GM18511 (cell line): ENCODE data around the gene ATP9A.

Source experiments
- ATAC-seq: cut with Tn5 transposase; IDR thresholded peaks from one replicate; pipeline ENCODE4 v1.9.1; 2021; ENCODE audit warnings: mild to moderate bottlenecking, moderate library complexity; ENCODE audit not compliant: unreplicated experiment

The ATP9A gene

DNA sequence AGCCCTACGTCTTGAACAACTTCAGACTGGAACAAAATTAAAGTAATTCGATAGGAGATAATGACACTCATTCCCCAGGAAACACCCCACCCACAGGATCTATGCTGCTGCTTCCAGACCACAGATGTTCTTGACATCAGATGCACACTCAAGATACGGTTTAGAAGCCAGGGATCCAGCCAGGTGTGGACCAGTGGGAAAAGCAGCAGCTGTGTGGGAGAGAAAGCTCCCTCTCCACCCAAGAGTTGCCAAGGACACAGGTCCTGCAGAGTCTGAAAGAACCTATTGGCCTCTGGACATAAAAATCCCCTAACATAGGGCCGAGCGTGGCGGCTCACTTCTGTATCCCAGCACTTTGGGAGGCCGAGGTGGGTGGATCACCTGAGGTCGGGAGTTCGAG lies 133.9 kb downstream of the ATP9A start:
- no peak for ATAC-seq

DNA sequence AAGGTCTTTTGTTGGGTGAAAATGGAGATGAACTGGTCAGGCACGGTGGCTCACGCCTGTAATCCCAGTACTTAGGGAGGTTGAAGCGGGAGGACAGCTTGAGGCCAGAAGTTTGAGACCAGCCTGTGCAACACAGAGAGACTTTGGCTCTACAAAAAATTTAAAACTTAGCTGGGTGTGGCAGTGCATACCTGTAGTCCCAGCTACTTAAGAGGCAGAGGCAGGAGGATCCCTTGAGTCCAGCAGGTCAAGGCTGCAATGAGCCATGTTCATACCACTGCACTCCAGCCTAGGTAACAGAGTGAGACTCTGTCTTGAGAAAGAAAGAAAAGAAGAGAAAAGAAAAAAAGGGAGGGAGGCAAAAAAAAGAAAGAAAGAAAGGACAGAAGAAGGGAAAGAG lies 134.8 kb downstream of the ATP9A start:
- ATAC-seq, result no peak

DNA sequence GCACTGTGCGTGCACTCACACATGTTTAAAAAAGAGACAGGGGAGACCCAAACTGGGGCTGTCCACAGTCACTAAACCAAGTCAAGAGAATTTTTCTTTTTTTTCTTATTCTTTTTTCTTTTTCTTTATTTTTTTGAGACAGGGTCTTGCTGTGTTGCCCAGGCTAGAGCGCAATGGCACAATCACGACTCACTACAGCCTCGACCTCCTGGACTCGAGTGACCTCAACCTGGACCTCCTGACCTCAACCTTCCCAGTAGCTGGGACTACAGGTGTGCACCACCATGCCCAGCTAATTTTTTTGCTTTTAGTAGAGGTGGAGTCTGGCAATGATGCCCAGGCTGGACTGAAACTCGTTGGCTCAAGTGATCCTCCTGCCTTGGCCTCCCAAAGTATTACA lies 136.2 kb downstream of the ATP9A start:
- ATAC-seq, result no peak

DNA sequence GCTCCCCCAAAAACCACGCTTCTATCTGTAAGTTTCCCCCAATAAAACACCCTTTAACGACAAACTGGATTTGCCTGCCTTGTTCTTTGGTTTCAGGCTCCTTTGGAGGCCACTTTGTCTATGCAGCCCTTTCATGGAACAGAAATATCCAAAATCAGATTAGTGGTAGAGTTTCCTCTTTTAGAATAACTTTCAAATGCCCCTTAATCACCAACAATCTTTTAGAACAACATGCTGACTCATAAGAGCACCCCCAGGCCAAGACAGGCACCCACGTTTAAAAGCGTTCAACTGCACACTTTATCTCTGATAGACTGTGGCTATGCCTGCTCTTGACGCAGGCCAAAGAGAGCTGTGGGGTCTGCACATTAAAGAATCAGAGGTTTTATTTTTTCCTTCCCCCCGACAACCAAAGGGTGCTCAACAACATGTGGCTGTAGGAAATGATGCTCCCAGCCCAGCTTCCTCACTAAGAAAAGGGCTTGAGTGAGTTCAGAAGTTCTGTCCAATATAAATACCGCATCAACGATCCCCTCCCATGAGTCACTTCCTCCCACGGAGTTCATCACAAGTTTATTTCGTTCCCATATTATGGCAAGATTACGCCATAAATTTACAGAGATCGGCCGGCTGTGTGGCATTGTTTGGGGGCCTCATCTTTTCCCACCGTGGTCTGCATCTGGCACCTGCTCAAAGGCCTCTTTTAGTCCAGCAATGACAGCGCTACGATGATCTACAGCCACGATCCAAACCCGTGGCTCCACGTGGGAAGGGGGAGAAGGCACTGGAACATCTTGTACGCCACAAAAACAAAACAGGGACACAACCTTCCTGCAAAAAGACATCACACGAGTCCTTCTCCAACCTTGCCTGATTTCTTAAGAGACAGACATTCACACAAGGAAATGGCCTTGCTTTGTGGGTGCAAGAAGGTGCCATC lies 136.9 kb downstream of the ATP9A start:
- no peak for ATAC-seq

DNA sequence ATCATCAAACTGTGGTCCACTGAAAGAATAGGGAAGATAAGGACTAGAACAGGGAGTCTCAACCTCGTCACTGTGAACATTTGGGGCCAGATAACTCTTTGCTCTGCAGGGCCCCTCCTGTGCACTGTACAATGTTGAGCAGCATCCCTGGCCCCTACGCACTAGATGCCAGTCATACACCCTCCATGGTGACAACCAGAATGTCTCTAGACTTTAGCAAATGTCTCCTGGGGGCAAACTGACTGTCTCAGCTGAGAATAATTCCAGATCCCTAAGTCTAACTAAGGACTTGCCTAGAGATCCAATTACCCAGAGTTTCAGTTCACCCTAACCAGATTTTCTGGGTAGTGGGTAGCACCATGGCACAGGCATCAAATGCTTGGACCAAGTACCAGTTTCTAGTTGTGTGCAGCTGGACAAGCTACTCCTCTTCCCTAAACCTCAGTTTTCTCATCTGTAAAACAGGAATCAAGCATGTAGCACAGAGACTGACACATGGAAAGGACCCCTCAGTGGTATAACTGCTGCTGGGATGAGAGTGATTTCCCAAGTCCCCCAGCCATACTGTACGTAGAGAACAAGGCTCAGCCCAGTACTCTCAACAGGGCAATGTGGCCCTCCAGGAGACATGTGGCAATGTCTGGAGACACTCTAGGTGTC lies 138.7 kb downstream of the ATP9A start:
- no peak for ATAC-seq

DNA sequence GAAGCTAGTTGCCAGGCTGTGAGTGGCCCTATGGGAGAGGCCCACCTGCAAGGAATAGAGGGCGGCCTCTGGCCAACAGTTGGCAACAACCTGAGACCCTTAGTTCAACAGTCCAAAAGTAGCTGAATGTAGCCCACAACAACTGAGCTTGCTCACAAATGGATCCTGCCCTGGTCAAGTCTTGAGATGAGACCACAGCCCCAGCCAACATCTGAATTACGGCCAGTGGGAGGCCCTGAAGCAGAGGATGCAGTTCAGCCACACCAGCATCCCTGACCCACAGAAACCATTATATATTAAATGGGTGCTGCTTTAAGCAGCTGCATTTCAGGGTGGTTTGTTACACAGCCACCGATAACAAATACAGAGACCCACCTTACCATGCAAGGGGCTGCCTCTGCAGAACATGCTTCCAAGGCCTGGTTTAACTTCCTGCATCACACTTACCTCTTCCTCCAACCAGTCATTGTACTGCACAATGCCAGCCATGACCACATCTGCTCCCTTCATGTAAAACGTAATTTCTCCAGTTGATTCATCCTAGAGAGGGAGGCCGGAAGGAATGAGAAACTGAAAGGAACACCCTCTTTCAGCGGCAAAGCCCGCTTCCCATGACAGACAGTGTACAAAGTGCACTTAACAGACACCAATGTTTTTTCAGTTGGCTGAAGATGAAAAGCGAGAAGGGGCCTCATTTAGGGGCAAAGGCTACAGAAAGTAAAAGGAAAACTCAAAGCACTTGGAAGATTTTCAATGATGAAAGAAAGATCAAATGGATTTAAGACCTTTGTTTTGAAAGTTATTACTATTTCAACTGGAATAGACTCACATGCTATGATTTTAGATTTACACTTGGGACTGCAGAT lies 139.4 kb downstream of the ATP9A start:
- no peak for ATAC-seq

DNA sequence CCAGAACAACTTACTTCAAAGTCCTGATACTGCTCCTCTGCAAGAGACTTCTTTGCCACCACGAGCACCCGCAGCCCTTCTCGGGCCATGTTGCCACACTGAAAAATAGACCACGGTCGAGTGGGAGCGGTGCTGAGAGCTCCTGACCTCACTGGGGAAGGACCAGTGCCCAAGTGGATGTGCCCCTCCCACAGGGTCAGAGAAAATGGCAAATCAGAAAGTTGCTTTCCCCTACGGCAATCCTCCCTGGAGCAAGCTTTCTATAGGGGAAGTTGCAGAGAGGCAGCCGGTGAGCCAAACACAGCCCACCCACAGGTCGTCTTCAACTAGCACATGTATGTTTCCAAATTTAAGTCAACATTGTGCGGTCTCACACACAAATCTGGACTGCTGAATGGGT lies 140.6 kb downstream of the ATP9A start:
- ATAC-seq, result no peak

DNA sequence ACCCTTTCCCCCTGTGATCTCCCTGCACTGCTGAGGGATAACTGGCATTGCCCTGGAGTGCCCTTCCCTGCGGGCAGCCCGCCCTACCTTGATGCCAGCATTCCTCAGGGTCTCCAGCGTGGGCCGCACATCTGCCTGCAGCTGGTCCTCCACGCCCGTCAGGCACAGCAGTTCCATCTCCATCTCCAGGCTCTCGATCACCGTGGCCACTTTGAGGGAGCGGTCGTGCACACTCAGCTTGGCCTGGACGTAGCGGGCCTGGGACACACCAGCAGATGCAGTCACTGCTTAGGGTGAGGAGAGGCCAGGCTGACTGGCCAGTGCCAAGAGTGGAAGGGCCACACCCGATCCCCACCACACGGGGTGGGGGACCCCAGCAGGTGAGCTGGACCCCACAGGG lies 143.1 kb downstream of the ATP9A start:
- ATAC-seq, result no peak

DNA sequence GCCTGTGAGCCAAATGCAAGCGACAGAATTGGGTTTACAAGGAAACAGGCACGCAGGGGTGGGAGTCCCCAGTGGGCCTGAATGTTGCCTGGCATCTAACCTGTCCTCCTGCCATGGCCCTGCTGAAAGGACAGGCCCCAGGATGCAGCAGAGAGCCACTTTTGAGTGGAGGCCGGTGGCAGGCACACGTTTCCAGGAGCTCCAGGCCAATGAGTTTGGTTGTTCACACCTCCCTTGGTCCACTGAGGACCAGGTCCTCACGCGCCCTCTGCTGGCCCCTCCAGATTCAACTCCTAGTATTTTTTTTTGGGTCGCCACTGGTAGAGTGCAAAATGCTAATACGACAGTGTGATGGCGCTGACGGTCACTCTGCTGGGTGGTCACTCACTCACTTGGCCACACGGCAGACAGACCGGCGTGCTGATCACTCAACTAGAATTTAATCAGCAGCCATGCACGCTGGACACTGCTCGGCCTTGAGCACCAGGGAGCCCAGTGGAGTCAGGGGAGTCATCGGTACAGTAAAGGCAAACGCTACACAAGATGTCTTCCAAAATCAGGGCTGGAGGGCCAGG lies 143.9 kb downstream of the ATP9A start:
- ATAC-seq, result no peak

DNA sequence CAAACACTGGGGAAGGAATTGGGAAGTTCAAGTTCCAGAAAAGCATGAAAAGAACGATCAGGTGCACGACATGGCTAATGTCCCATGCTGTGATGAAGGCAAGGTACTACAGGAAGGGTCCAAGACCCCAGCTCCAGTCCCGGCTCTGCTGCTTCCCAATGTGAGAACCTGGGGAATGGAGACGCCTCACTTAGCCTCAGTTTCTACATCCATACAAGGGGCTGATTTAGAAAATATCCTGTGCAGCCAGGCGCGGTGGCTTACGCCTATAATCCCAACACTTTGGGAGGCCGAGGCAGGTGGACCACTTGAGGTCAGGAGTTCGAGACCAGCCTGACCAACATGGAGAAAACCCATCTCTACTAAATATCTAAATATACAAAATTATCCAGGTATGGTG lies 144.9 kb downstream of the ATP9A start:
- ATAC-seq, result no peak

DNA sequence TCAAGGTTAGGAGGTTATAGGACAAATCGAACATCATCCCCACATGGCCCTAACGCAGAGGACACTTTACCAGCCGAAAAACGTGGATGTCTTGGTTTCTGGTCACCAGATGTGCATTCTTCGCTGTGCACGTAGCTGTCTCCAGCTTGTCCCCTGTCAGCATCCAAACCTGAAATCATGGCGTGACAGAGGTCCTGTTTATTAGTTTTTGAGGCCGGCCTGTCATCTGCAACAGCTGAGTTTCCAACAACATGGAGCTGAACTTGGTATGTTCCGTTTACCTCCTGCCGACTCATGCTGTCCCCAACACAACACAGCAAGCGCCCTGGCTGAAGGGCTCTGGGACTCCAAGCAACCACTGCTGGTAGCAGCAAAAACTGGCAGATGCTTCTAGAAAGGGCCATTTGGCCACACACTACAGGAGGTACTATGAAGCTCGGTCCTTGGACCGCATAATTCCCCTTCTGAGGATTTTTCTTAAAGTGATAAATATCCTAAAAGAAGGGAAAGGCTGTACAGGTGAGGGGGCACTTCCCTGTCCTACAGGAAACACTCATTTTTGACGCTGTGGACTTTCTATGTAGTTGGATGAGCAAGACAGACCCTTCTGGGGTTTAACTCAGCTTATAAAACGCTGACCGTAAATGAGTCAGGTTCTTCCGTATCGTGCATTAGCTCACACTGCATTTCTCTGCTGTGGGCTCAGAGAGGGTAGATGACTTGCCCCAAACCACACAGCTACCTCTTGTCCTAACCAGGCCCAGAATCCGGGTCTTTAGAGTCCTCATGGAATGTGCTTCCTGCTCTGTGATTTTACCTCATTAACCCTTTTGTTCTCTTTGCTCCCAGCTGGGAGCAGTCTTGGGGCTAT lies 146.0 kb downstream of the ATP9A start:
- no peak for ATAC-seq

DNA sequence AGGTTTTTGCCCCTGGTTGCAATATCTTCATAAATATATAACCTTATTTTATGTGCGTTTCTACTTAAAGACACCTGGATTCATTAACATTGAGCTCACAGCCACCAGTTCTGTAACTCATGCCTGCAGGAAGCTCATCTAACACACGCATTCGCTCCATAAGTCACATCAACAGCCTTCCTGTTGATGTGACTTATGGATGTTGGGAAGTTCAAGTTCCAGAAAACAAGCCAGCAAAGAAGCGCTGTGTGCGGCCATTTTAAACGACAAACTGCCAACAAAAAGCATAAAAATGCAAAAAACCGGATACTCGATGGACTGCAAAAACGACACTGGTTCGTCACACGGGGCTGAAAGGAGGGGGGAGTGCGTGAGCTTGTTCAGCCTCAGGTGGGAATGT lies 147.8 kb downstream of the ATP9A start:
- no peak for ATAC-seq

DNA sequence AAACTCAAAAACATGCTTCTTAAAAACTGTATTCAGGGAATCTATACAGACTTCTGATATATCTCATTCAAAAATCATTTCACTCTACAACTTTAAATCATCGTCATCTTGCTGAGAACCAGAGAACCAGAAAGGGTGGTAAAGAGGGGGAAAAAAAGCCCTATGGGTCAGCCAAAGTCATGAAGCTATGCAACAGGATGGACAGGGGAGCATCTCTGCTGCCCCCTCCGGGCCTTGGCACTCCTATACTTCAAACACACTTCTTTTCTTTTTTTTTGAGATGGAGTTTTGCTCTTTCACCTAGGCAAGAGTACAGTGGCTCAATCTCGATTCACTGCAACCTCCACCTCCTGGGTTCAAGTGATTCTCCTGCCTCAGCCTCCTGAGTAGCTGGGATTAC lies 152.1 kb downstream of the ATP9A start:
- ATAC-seq, result no peak

DNA sequence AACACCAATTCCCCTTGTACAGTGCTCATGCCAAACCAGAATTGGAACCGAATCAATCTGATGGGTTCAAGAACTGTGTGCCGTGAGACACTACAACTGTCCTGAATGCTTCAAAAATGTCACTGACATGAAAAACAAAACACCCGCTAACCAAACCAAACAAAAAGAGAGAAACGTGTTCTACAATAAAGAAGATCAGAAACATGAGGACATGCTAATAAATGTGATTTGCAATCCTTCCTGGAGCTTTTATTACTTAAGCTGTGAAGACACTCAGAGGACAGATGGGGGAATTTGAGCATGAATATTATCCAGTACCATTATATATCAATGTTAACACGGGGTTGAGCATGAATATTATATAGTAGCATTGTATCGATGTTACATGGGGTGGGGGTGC lies 153.5 kb downstream of the ATP9A start:
- ATAC-seq, result no peak

DNA sequence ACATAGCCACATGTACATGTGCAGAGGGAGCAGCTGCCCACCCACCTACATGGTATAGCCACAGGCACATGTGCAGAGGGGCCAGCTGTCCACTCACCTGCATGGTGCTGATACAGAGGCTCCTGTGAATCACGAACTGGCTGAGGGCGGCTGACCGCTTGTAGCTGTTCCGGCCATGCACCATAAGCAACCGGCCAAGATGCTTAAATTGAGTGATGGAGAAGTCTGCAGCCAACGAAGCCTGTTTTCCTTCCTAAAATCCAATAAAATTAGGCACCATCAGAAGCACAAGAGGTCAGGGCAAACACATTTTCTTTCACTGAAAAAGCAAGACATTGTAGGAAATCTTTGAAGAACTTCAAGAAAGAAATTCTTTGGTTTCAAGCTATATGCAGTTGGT lies 154.6 kb downstream of the ATP9A start:
- no peak for ATAC-seq

DNA sequence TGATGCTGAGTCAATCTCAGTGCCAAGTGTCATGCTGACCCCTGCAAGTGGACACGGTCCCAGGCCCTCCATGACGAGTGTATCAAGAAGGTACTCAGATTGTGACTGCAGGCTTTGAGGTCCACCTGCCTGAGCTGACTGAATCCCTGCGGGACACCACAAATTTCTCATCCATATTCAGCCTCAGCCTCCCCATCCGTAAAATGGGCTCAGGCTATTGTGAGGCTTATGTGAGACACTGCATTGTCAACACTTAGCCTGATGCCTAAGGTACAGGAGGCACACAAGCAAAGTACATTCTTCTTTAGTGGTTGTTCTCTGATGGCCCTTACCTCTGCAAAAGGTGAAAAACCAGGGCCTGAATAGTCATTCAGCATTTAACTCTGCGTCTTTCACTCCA lies 155.3 kb downstream of the ATP9A start:
- no peak for ATAC-seq

DNA sequence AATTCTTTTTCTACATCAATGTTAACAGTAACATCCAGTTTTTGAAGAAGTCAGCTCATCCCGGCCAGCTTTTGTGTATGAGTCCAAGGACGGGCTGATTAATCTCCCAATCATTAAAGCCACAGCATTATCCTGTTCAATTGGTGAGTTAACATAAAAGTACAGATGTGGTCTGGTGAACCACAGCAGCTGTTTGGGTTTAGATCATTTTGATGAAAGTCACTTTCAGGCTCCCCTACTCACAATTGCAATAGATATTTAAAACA lies 156.6 kb downstream of the ATP9A start:
- ATAC-seq, result no peak

DNA sequence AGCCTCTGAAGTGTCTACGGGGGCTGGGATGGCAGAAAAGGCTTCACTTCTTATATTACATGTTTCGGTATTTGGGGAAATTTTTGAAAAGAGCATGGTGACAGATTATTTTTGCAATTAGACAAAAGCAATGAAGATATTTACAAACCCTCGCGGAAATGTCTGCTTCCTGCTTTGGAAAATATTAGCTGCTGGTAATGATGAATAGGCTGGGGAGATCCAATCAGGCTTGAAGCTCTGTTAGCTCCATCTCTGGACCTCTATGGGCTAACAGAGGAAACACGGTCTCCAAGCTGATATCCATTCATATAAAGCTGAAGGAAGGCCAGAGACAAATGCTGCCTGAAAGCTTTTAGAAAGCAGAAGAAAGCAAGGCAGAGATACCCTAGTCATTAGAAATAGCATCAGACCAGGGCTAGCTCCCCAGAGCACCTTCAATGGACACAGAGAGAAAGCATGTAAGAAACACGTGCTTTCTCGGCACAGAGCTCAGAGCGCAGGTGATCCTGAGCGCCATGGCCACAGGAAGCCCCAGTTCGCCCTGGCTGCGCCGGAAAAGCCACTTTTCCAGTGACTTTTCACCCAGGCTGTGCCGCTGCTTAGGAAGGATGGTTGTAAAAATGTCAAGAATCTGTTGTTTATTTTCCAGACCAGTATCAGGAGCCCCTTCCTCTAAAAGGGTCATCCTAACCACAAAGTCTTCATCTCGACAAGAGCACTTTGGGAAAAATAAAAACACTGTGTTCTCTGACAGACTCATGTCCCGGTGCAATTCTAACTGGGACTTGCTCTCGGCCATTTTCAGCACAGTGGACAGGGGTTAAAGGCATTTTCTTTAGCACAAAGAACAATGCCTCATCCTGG lies 157.2 kb downstream of the ATP9A start:
- no peak for ATAC-seq

DNA sequence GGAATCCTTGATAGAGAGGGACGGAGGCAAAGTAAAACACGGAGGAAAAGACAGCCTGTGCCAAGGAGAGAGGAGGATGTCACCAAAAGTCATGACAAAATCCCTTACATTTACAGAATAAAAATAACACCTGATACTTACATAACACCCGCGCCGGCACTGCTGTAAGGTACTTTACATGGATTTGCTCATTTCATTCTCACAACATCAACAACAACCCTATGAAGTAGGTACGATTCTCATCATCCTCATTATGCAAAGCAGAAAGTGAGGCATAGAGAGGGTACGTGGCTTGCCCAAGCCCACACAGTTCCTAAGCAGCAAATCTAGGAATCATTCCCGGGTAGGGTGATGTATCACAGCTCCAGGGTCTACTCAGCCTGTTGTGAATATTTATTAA lies 158.1 kb downstream of the ATP9A start:
- ATAC-seq, result no peak

DNA sequence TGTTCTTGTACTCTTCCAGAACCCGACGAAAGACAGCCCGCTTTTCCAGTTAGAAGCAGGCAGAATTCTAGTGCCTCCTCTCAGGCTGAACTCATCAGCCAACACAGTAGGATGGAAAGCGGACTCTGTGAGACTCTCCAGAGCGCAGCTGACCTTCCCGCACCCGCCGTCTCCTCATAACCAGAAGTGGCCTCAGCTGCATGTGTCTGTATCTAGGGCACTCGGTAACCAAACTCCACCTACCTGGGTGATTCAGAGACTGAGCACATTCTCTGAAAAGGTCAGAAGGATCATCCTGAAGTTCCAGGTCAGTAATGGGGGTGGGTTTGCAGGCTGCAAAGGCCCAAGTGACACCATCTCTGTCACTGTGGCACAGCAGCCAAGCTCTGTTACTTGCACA lies 158.9 kb downstream of the ATP9A start:
- no peak for ATAC-seq
